T47D (cell line): ENCODE measurements around the gene COL6A2.
"Not testable (repeated sequence)": the region's sequence is repeated elsewhere in the genome, so short reads cannot be mapped to it uniquely, and the experiment has no call there.

ENCODE experiments used
- DNase-seq, 2 experiments: peaks; one replicate each; pipeline versions ENCODE4 v3.0.0 to v3.0.0-alpha.2; 2011 to 2012; ENCODE audit warnings: low read depth in 1 of 2, low spot score in 1 of 2
- JUND ChIP-seq: IDR thresholded peaks from 2 replicates; pipeline ENCODE4 v1.6.1; 2012; ENCODE audit warnings: low read depth
- in situ Hi-C: cut with HindIII; loops from 2 replicates; pipeline ENCODE4 v1.10.0; 2016; ENCODE audit warnings: low sequenced_read_pairs, low pct_unique_long_range_greater_than_20kb

Gene COL6A2

GRCh38 chr21:46063734-46064680 is 33.9 kb upstream of the COL6A2 start:
- in situ Hi-C loops: no loop called here
- DNase-seq: no peak
- TF ChIP-seq JUND: no peak

- in situ Hi-C loops: no loop called here
- no peak for DNase-seq
- TF ChIP-seq JUND: no peak
Observed at GRCh38 chr21:46064870-46065214, 33.1 kb upstream of the COL6A2 start.

GRCh38 chr21:46065215-46065913 is 32.5 kb upstream of the COL6A2 start:
- no peak for DNase-seq
- TF ChIP-seq JUND: no peak
- in situ Hi-C loops: no loop called here

GRCh38 chr21:46065914-46066551 is 31.9 kb upstream of the COL6A2 start:
- in situ Hi-C loops: no loop called here
- no peak for TF ChIP-seq JUND
- no peak for DNase-seq

GRCh38 chr21:46066591-46067331 is 31.2 kb upstream of the COL6A2 start:
- no peak for DNase-seq
- TF ChIP-seq JUND: no peak
- in situ Hi-C loops: no loop called here

GRCh38 chr21:46067505-46068201 is 30.3 kb upstream of the COL6A2 start:
- in situ Hi-C loops: no loop called here
- no peak for DNase-seq
- TF ChIP-seq JUND: no peak

- no peak for DNase-seq
- no peak for TF ChIP-seq JUND
- in situ Hi-C loops: no loop called here
Observed at GRCh38 chr21:46068516-46069079, 29.3 kb upstream of the COL6A2 start.

- no peak for DNase-seq
- TF ChIP-seq JUND: no peak
- in situ Hi-C loops: no loop called here
Observed at GRCh38 chr21:46069166-46069565, 28.7 kb upstream of the COL6A2 start.

GRCh38 chr21:46069719-46070279 is 28.1 kb upstream of the COL6A2 start:
- no peak for TF ChIP-seq JUND
- DNase-seq: no peak
- in situ Hi-C loops: no loop called here

- DNase-seq: no peak
- in situ Hi-C loops: no loop called here
- no peak for TF ChIP-seq JUND
Observed at GRCh38 chr21:46071082-46071481, 26.8 kb upstream of the COL6A2 start.

GRCh38 chr21:46076724-46077123 is 21.2 kb upstream of the COL6A2 start:
- in situ Hi-C loops, DNase-seq: not testable (repeated sequence)
